ENCODE data around the gene IGSF22. TPM values are rescaled to one million over a fixed set of nuclear protein-coding genes. Genes with fewer than 3 reads are reported as not detected.

Gene IGSF22
- total RNA-seq, 1 donor from 2014 or later = not detected

GRCh38 chr11:18731949-18732821, 6.2 kb upstream of the IGSF22 start:
- no peak overlapping the region for H3K27ac ChIP-seq
- intact Hi-C loops (cut with DNase I) = loop anchor here (10.0 kb wide), 1 partner anchor 617 kb away; no protein-coding TSS in a partner anchor
- no peaks in the 10 kb centered on the region for H3K9me3 ChIP-seq
- H3K4me1 ChIP-seq = no peaks in the 10 kb centered on the region
- H3K36me3 ChIP-seq = no peaks in the 10 kb centered on the region
- H3K4me3 ChIP-seq = no peak overlapping the region
- DNase-seq (ENCODE audit: extremely low spot score in 2 of 2) = no peak
- H3K27me3 ChIP-seq = no peaks in the 10 kb centered on the region
- TF ChIP-seq CTCF (IDR thresholded peaks at IDR 0.05) = peak; percentile 79 to 90 (median 84)
- no peak for TF ChIP-seq POLR2AphosphoS5 (IDR thresholded peaks at IDR 0.05; ENCODE audit: insufficient read depth in 1 of 2, low read depth in 1 of 2)
- no peak for TF ChIP-seq POLR2A (IDR thresholded peaks at IDR 0.05)

- no peak overlapping the region for H3K27ac ChIP-seq
- no peak for TF ChIP-seq CTCF (IDR thresholded peaks at IDR 0.05)
- no peak for TF ChIP-seq POLR2A (IDR thresholded peaks at IDR 0.05)
- TF ChIP-seq POLR2AphosphoS5 (IDR thresholded peaks at IDR 0.05; ENCODE audit: insufficient read depth in 1 of 2, low read depth in 1 of 2) = no peak
- no peaks in the 10 kb centered on the region for H3K9me3 ChIP-seq
- H3K4me1 ChIP-seq = no peaks in the 10 kb centered on the region
- DNase-seq (ENCODE audit: extremely low spot score in 2 of 2) = no peak
- H3K4me3 ChIP-seq = no peak overlapping the region
- H3K36me3 ChIP-seq = no peaks in the 10 kb centered on the region
- H3K27me3 ChIP-seq = no peaks in the 10 kb centered on the region
- intact Hi-C loops (cut with DNase I) = loop anchor here (10.0 kb wide), 1 partner anchor 617 kb away; no protein-coding TSS in a partner anchor
These were observed 5.5 kb upstream of the IGSF22 start for GRCh38 chr11:18731441-18731840.

GRCh38 chr11:18730020-18730419, 4.0 kb upstream of the IGSF22 start:
- Histone ChIP-seq H3K27ac (no peak overlapping the region), H3K27me3 (no peaks in the 10 kb centered on the region), H3K9me3 (no peaks in the 10 kb centered on the region), H3K36me3 (no peaks in the 10 kb centered on the region), H3K4me3 (no peak overlapping the region), H3K4me1 (no peaks in the 10 kb centered on the region)
- intact Hi-C loops (cut with DNase I) = loop anchor here (10.0 kb wide), 1 partner anchor 615 kb away; no protein-coding TSS in a partner anchor
- no peak for DNase-seq (ENCODE audit: extremely low spot score in 2 of 2)
- TF ChIP-seq POLR2A (IDR thresholded peaks at IDR 0.05) (no peak), POLR2AphosphoS5 (IDR thresholded peaks at IDR 0.05; ENCODE audit: insufficient read depth in 1 of 2, low read depth in 1 of 2) (no peak), CTCF (IDR thresholded peaks at IDR 0.05) (no peak)

GRCh38 chr11:18729426-18729825, 3.4 kb upstream of the IGSF22 start:
- DNase-seq (ENCODE audit: extremely low spot score in 2 of 2) = no peak
- H3K27ac ChIP-seq = no peak overlapping the region
- TF ChIP-seq POLR2AphosphoS5 (IDR thresholded peaks at IDR 0.05; ENCODE audit: insufficient read depth in 1 of 2, low read depth in 1 of 2) (no peak), POLR2A (IDR thresholded peaks at IDR 0.05) (no peak), CTCF (IDR thresholded peaks at IDR 0.05) (no peak)
- no peak overlapping the region for H3K4me3 ChIP-seq
- H3K9me3 ChIP-seq = no peaks in the 10 kb centered on the region
- no peaks in the 10 kb centered on the region for H3K36me3 ChIP-seq
- no peaks in the 10 kb centered on the region for H3K4me1 ChIP-seq
- H3K27me3 ChIP-seq = no peaks in the 10 kb centered on the region
- intact Hi-C loops (cut with DNase I) = loop anchor here (10.0 kb wide), 1 partner anchor 95 kb away; the partner anchor contains the start of gene SPTY2D1

- no peaks in the 10 kb centered on the region for H3K36me3 ChIP-seq
- intact Hi-C loops (cut with DNase I) = loop anchor here (10.0 kb wide), 1 partner anchor 94 kb away; the partner anchor contains the start of gene SPTY2D1
- no peak overlapping the region for H3K27ac ChIP-seq
- H3K4me1 ChIP-seq = no peaks in the 10 kb centered on the region
- no peak for TF ChIP-seq CTCF (IDR thresholded peaks at IDR 0.05)
- no peak for TF ChIP-seq POLR2AphosphoS5 (IDR thresholded peaks at IDR 0.05; ENCODE audit: insufficient read depth in 1 of 2, low read depth in 1 of 2)
- TF ChIP-seq POLR2A (IDR thresholded peaks at IDR 0.05) = no peak
- no peaks in the 10 kb centered on the region for H3K27me3 ChIP-seq
- no peak for DNase-seq (ENCODE audit: extremely low spot score in 2 of 2)
- H3K9me3 ChIP-seq = no peaks in the 10 kb centered on the region
- H3K4me3 ChIP-seq = no peak overlapping the region
These were observed 2.7 kb upstream of the IGSF22 start for GRCh38 chr11:18728658-18729057.
